ENCODE measurements around the gene CCDC70. TPM values are rescaled to one million over a fixed set of nuclear protein-coding genes. Genes with fewer than 3 reads are reported as not detected.
"Not testable (repeated sequence)": the region's sequence is repeated elsewhere in the genome, so short reads cannot be mapped to it uniquely, and the experiment has no call there.

CCDC70 gene
- total RNA-seq, 2 experiments from 2014 or later: not detected

DNA sequence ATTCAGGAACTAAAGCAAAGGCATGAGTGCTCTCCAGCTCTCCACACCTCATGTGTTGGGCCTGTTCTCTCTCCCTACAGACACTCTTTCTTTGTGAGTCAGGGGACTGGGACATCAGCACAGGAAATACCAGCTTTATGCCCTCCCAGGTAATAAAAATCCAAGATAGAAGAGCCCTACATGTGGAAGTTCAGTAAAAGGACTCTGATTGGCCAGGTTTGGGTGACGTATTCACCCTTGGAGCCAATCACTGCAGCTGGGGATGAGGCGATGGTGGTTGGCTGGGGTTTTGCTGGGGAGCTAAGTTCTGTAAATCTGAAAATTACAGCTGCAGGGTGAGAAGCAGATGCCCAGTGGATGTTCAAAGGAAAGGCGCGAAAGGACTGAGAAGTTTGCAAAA is 32.5 kb downstream of the CCDC70 start:
- intact Hi-C loops (cut with micrococcal nuclease): no loop called here
- POLR2A ChIA-PET: no interaction called here
- no peak overlapping the region for H3K4me3 Mint-ChIP-seq
- DNase-seq: no peak
- no peaks in the 10 kb centered on the region for H3K4me1 Mint-ChIP-seq (ENCODE audit: low read depth)
- no peaks in the 10 kb centered on the region for H3K36me3 Mint-ChIP-seq
- H3K27me3 Mint-ChIP-seq: peaks cover 12% of the 10 kb centered on the region
- CTCF ChIA-PET: interaction anchor here (0.8 to 4.3 kb wide), 5 partner anchors 11 to 233 kb away, joined by 3 to 47 read pairs (median 3); partner anchors contain the start of genes NEK5 and TMEM272
- no peaks in the 10 kb centered on the region for H3K9me3 Mint-ChIP-seq
- H3K27ac Mint-ChIP-seq: no peak overlapping the region

DNA sequence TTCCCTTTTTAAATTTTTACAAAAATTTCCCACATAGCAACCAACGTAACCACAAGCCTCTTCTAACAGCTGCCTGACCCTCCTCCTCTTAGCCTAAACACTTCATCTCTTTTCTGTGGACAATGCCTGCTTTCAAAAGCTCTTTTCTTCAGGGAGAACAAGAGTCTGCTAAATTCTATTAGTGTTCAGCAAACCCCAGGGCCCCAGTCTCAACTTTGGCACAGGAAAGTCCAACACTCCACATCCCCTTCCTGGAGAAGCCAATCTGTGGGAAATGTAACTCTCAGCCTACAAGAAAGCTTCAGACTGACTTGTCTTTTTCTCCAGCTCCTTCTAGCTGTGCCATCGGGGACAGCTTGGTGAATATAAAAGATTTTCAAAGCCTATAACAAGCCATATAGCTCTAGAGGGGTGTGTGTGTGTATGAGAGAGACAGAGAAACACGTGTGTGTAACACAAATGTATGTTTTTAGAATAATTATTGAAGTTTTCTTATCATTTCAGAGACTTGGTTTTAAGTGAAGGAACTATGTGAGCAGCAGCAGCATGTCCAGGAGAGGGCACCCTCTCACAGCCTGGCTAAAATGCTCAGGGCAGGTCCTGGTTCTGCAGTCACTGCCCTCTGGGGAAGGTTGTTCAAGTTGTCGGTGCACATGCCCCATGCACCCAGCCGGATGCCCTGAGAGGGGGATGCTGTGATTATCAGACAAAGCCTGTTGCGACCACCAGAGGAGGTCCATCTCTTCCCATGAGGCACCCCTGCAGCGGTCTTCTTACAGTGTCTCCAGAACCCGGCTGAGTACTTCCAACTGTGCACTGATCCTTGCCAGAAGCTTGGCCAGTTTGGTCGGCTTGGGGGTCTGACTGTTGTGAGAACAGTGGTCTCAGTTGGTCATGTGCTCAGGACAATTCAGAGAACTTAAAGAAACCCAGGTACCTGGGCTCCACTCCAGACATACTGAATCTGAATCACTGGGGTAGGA is 34.4 kb downstream of the CCDC70 start:
- Mint-ChIP-seq H3K36me3 (no peaks in the 10 kb centered on the region), H3K4me3 (no peak overlapping the region), H3K27me3 (peaks cover 12% of the 10 kb centered on the region), H3K9me3 (no peaks in the 10 kb centered on the region), H3K27ac (no peak overlapping the region), H3K4me1 (ENCODE audit: low read depth) (no peaks in the 10 kb centered on the region)
- intact Hi-C loops (cut with micrococcal nuclease): loop anchor here (1.0 kb wide), 2 partner anchors 105 to 231 kb away; no protein-coding TSS in a partner anchor
- peak; percentile 66 for DNase-seq
- ChIA-PET POLR2A (no interaction called here), CTCF (interaction anchor here (0.6 to 4.3 kb wide), 17 partner anchors 9 to 554 kb away, joined by 3 to 47 read pairs (median 3); partner anchors contain the start of genes ALG11, NEK5 and TMEM272)

DNA sequence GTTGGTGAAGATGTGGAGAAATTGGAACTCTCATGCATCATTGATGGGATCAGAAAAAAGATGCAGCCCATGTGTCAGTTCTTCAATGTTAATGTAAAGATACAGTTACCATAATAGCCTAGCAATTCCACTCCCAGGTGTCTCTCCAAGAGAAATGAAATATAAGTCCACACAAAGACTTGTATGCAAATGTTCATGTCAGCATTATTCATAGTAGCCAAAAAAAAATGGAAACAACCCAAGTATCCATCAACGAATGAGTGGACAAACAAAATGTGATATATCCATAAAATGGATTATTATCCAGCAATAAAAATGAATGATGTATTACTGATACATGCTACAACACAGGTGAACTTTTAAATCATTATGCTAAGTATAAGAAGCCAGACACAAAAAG is 38.7 kb downstream of the CCDC70 start:
- CTCF ChIA-PET: no interaction called here
- no peaks in the 10 kb centered on the region for H3K4me1 Mint-ChIP-seq (ENCODE audit: low read depth)
- H3K27ac Mint-ChIP-seq: no peak overlapping the region
- intact Hi-C loops (cut with micrococcal nuclease): no loop called here
- DNase-seq: no peak
- H3K4me3 Mint-ChIP-seq: no peak overlapping the region
- peaks cover 10% of the 10 kb centered on the region for H3K27me3 Mint-ChIP-seq
- POLR2A ChIA-PET: no interaction called here
- no peaks in the 10 kb centered on the region for H3K9me3 Mint-ChIP-seq
- no peaks in the 10 kb centered on the region for H3K36me3 Mint-ChIP-seq

DNA sequence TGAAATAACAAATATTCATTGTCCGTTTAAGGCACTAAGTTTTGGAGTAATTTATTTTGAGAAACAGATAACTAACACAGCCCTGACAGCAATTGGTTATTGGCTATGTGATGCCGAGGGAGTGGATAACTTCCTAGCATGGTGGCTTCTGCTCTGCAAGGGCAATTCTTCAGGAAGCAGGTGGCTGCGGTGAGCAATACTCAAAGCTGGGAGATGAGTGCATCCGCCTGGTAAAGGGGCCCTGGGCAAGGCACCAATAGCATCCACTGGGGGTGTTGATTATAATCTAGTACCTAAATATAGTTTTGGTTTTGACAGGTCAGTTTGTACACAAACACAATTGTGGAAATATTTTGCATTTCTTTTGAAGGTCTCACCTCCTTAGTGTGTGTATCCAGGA is 41.0 kb downstream of the CCDC70 start:
- POLR2A ChIA-PET: no interaction called here
- Mint-ChIP-seq H3K4me3 (no peak overlapping the region), H3K9me3 (no peaks in the 10 kb centered on the region), H3K27ac (no peak overlapping the region), H3K36me3 (no peaks in the 10 kb centered on the region), H3K4me1 (ENCODE audit: low read depth) (peaks cover 6% of the 10 kb centered on the region), H3K27me3 (peaks cover 12% of the 10 kb centered on the region)
- CTCF ChIA-PET: no interaction called here
- intact Hi-C loops (cut with micrococcal nuclease): no loop called here
- peak; percentile 14 for DNase-seq

DNA sequence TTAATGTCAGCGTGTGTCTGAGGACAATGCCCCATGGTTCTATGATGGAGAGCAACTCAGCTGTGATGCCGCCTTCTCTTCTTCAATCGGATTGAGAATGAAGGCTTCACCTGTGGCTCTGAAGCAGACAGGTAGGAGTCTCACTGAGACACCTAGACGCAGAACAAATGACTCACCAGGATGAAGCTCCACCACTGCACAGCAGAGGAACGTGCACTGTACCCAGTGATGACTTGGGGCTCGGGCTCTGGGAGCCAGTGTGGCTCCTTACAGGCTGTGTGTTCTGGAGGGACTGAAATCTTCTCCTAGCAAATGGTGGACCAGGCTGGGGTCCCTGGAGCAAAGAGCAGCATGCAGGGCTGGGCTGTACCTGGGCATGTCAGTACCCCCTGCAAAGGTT is 44.0 kb downstream of the CCDC70 start:
- no peak for DNase-seq
- H3K27me3 Mint-ChIP-seq: peaks cover 12% of the 10 kb centered on the region
- intact Hi-C loops (cut with micrococcal nuclease): no loop called here
- H3K27ac Mint-ChIP-seq: no peak overlapping the region
- no peaks in the 10 kb centered on the region for H3K36me3 Mint-ChIP-seq
- ChIA-PET CTCF (interaction anchor here (2.0 kb wide), 1 partner anchor 10 kb away, joined by 5 read pairs; no protein-coding TSS in a partner anchor), POLR2A (no interaction called here)
- no peak overlapping the region for H3K4me3 Mint-ChIP-seq
- H3K4me1 Mint-ChIP-seq (ENCODE audit: low read depth): peaks cover 30% of the 10 kb centered on the region
- no peaks in the 10 kb centered on the region for H3K9me3 Mint-ChIP-seq

DNA sequence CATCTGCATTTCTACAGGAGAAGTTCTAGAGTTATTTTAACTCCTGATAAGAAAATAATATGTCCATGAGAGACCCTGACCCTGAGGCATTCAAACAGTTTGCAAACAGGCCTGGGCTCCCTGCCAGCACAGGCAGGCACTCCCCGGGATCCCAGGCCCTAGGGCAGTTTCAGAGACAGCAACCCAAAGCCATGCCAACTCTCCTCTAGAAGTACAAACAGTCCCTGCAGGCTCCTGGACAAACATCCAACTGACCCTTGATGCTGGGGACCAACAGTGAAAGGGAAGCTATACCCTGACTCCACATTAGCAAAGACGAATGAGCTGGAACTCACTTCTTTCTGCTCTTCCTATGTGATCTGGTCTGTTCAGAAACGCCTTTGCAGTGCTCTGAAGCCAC is 44.8 kb downstream of the CCDC70 start:
- intact Hi-C loops (cut with micrococcal nuclease): no loop called here
- no peak for DNase-seq
- H3K36me3 Mint-ChIP-seq: no peaks in the 10 kb centered on the region
- H3K27me3 Mint-ChIP-seq: peaks cover 15% of the 10 kb centered on the region
- H3K27ac Mint-ChIP-seq: no peak overlapping the region
- POLR2A ChIA-PET: no interaction called here
- CTCF ChIA-PET: interaction anchor here (2.0 kb wide), 1 partner anchor 11 kb away, joined by 5 read pairs; no protein-coding TSS in a partner anchor
- no peaks in the 10 kb centered on the region for H3K9me3 Mint-ChIP-seq
- no peak overlapping the region for H3K4me3 Mint-ChIP-seq
- peaks cover 30% of the 10 kb centered on the region for H3K4me1 Mint-ChIP-seq (ENCODE audit: low read depth)

DNA sequence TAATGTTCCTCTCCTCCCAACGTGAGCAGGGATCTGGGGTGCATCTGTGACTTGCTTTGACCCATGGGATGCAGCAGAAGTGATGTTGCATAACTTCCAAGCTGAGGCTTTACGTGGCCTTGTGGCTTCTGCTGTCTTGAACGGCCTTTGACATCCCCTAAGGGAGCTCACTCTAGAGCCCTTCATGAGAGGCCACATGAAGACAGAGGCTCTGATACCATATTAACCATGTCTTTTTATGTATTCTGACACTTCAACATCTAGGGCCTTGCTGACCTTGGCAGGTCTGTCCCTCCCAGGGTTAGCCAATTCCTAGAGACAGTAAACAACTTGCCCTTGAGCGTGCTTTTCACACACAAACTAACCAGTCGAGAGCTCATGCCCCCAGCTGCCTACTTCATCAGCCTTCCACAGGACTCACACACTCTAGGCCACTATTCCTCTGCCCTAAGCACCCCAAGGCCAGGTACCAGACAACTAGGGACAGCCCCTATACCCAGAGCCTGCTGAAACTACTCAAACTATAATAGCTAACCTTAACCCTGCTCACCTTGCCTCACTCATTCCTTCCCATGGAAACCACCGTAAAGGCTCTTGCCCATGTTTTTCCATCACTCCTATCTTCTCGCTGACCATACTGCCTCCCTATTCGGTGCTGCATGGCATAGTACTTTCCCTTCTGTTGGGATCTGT is 45.4 kb downstream of the CCDC70 start:
- ChIA-PET CTCF (interaction anchor here (2.0 kb wide), 1 partner anchor 11 kb away, joined by 5 read pairs; no protein-coding TSS in a partner anchor), POLR2A (no interaction called here)
- no peak for DNase-seq
- H3K4me1 Mint-ChIP-seq (ENCODE audit: low read depth): peaks cover 30% of the 10 kb centered on the region
- H3K27me3 Mint-ChIP-seq: peaks cover 18% of the 10 kb centered on the region
- H3K27ac Mint-ChIP-seq: no peak overlapping the region
- intact Hi-C loops (cut with micrococcal nuclease): no loop called here
- H3K9me3 Mint-ChIP-seq: no peaks in the 10 kb centered on the region
- H3K4me3 Mint-ChIP-seq: no peak overlapping the region
- no peaks in the 10 kb centered on the region for H3K36me3 Mint-ChIP-seq

DNA sequence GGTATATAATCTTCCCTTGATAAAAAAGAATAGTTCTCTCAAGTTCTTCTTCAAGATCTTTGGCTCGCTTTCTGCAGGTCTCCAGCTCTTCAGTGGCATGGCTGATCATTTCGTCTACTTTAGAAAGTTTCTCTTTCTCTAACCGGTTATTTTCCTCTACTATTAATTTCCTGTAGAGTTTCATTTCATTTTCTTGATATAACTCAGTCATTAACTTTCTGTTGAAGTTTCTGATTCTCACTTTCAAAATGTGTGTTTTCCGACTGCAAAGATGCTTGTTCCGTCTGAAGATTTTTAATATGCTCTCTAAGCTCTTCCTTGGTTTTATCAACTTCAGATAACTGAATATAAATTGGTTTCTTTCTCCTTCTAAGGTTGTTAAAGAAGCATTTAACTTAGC is 47.5 kb downstream of the CCDC70 start:
- POLR2A ChIA-PET: interaction anchor here (0.7 to 0.8 kb wide), 2 partner anchors 285 to 1987 kb away, joined by 3 read pairs; no protein-coding TSS in a partner anchor
- CTCF ChIA-PET: interaction anchor here (0.6 to 2.0 kb wide), 5 partner anchors 10 to 219 kb away, joined by 3 to 8 read pairs (median 3); no protein-coding TSS in a partner anchor
- intact Hi-C loops (cut with micrococcal nuclease): loop anchor here (2.0 kb wide), 1 partner anchor 86 kb away; no protein-coding TSS in a partner anchor
- H3K36me3 Mint-ChIP-seq, H3K9me3 Mint-ChIP-seq, H3K4me3 Mint-ChIP-seq, DNase-seq: not testable (repeated sequence)
- Mint-ChIP-seq H3K27me3 (peaks cover 18% of the 10 kb centered on the region), H3K4me1 (ENCODE audit: low read depth) (peaks cover 30% of the 10 kb centered on the region), H3K27ac (peak overlapping the region; percentile 4)

DNA sequence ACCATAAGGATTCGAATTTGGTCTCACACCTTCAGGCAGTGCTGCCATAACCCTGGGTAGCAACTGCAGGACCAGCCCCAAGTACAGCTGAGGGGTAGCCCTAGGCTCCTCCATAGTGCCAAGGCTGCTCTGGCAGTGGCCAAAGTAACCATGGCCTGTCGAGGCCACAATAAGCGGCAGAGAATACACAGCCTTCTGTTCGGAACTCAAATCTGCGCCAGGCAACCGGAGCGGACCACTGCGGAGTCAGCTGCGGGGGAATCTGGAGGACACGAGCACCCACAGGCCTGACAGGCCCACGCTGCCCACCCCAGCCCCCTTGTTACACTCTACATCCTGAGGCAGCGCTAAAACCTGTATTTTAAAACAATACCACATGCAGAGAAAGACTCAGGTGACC is 48.7 kb downstream of the CCDC70 start:
- peaks cover 17% of the 10 kb centered on the region for H3K27me3 Mint-ChIP-seq
- no peak overlapping the region for H3K4me3 Mint-ChIP-seq
- CTCF ChIA-PET: interaction anchor here (0.5 to 2.0 kb wide), 3 partner anchors 15 to 95 kb away, joined by 3 to 8 read pairs (median 3); no protein-coding TSS in a partner anchor
- no peak overlapping the region for H3K27ac Mint-ChIP-seq
- DNase-seq: no peak
- H3K9me3 Mint-ChIP-seq: no peaks in the 10 kb centered on the region
- no peaks in the 10 kb centered on the region for H3K36me3 Mint-ChIP-seq
- intact Hi-C loops (cut with micrococcal nuclease): no loop called here
- POLR2A ChIA-PET: no interaction called here
- H3K4me1 Mint-ChIP-seq (ENCODE audit: low read depth): peaks cover 30% of the 10 kb centered on the region

DNA sequence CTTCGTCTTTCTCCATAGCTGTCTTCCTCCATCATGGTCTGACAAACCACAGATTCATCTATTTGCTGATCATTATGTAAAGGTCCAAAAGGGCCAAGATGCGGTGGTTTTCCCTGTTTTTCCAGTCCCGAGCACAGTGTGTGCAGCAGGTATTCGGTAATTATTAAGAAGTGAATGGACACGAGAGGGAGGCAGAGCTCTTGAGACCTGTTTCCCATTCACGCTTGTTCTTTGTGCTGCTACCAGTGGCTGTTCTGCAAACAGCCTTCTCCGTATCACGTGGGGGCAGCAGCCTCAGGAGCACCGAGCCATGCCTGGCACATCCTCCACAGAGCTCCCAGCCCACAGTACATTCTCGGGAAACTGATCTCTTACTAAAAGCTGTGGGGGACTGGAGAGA is 50.3 kb downstream of the CCDC70 start:
- Mint-ChIP-seq H3K9me3 (no peaks in the 10 kb centered on the region), H3K27me3 (peaks cover 13% of the 10 kb centered on the region), H3K36me3 (no peaks in the 10 kb centered on the region), H3K4me3 (no peak overlapping the region), H3K4me1 (ENCODE audit: low read depth) (peaks cover 30% of the 10 kb centered on the region), H3K27ac (no peak overlapping the region)
- POLR2A ChIA-PET: no interaction called here
- CTCF ChIA-PET: no interaction called here
- intact Hi-C loops (cut with micrococcal nuclease): no loop called here
- DNase-seq: no peak

DNA sequence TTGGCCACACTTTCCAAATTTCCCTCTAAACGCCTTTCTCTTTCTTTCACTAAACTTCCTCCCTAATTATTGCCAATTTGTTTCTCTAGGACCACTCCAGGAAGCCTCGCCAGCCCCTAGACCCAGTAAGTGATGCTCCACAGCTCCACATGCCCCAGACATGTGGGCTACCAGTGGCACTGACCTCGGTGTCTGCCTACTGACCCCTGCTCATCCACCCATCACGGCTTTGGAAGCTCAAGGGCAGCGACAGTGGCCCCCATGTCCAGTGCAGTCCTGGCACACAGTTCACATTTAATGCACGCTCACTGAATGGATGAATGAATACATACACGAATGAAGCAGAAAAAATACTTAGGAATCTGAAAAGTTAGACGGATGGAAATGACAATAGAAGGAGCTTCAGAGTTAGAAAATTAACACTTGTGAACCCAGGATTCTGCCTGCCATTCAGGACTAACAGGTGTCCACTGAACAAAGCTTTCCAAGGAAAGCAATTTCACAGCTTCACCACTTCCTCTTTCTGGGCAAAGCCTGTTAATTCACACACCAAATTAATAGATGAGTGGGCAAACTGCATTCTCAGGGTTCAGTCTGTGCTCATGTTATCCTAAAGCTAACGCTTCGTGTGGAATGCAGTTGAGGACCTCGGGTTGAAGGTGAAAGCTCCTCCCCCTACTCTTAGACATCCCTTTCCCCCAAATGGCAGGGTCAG is 50.9 kb downstream of the CCDC70 start:
- Mint-ChIP-seq H3K9me3 (no peaks in the 10 kb centered on the region), H3K4me3 (no peak overlapping the region), H3K4me1 (ENCODE audit: low read depth) (peaks cover 25% of the 10 kb centered on the region), H3K27me3 (peaks cover 12% of the 10 kb centered on the region), H3K27ac (no peak overlapping the region), H3K36me3 (no peaks in the 10 kb centered on the region)
- ChIA-PET POLR2A (no interaction called here), CTCF (interaction anchor here (0.9 to 1.8 kb wide), 3 partner anchors 11 to 63 kb away, joined by 3 to 4 read pairs (median 3); no protein-coding TSS in a partner anchor)
- intact Hi-C loops (cut with micrococcal nuclease): no loop called here
- no peak for DNase-seq

All from activated CD4-positive, alpha-beta memory T cell treated with anti-CD3 and anti-CD28 coated beads for 36 hours (primary cell).